GM12874 (cell line): Measurements from ENCODE around the gene TANGO6.

Experiments used
- TF ChIP-seq, protein P1 (sequence below): IDR thresholded peaks from 2 replicates; pipeline ENCODE4 v1.5.1; 2011; ENCODE audit warnings: low read depth, mild to moderate bottlenecking, control low read depth, low read length, moderate library complexity; ENCODE audit not compliant: insufficient read depth

The TANGO6 gene

DNA sequence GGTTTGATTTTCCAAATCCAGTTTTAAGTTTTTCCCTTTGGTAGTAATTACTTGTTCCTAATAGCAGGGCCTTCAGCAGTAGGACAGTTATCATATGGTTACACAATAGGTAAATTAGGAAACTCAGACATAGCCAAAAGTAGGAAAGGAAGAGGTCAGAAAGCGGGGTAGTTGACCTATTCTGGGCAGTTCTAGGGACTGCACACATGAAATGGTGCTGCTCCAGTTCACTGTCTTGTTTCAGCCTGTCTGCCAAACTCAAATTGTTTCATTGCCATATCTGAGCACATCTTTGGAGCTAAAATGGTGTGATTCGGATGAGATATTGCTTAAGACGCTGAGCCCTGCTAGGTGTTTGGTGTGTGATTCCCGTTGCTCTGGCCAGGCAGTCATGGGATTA is 56.7 kb downstream of the TANGO6 start:
- TF ChIP-seq, protein P1, sequence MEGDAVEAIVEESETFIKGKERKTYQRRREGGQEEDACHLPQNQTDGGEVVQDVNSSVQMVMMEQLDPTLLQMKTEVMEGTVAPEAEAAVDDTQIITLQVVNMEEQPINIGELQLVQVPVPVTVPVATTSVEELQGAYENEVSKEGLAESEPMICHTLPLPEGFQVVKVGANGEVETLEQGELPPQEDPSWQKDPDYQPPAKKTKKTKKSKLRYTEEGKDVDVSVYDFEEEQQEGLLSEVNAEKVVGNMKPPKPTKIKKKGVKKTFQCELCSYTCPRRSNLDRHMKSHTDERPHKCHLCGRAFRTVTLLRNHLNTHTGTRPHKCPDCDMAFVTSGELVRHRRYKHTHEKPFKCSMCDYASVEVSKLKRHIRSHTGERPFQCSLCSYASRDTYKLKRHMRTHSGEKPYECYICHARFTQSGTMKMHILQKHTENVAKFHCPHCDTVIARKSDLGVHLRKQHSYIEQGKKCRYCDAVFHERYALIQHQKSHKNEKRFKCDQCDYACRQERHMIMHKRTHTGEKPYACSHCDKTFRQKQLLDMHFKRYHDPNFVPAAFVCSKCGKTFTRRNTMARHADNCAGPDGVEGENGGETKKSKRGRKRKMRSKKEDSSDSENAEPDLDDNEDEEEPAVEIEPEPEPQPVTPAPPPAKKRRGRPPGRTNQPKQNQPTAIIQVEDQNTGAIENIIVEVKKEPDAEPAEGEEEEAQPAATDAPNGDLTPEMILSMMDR: no peak

DNA sequence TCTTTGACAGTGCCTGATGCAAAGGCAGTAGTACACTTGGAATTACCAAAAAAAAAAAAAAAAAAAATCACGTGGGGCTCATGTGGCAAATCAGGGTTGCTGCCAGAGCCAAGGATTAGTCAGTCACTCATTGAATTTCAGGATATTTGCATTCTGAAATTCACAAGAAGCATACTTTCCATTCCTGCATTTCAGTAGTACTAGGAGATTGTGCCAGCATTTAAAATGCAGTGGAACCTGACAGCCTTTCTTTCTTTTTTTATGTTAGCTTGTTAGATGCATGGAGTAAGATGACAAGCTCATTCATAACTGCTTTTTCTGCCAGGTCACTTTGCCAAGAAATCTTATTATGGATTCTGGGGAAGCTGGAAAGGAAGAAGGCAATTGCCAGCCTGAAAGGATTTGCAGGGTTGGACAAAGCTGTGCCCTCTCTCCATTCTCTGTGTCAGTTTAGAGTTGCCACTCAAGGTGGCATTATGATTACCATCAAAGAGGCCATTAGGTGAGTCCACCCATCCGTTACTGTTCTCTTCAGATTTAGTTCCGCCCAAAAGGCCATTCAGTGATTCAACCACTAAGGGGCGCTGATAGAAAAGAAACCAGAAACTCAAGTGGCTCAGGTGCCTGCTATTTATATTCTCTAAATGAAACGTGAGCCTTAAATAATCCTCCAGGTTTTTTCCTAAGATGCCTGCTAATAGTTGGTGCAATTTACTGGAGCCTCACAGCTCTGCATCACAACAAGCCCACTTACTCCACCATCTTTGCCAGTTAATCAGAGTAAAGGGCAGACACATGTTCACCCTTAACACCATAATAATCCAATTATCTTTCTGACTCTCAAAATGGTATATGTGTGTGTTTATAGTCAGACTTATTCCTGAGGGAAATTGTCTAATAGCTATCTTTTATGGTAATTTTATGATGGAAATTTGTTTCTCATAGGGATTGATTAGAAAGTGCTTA is 59.0 kb downstream of the TANGO6 start:
- TF ChIP-seq, protein P1: peak; percentile 40; the same call in 1 of the 2 replicates

DNA sequence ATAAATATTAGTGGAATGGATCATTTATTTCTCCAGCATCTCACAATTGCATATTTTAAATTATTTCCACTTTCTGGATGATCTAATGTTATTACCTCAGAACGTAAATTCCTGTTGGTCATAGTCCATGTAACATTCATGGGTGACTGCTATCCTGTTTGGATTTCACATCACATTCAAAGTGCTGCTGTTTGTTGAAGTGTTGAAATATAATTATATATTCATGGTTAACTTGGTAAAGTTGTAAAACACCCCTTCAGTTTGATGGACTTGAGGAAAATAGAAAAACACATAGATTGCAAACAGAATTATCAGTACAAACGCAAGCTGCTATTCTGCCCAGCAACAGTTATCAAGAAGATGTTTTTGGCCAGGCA is 59.6 kb downstream of the TANGO6 start:
- TF ChIP-seq, protein P1: no peak

DNA sequence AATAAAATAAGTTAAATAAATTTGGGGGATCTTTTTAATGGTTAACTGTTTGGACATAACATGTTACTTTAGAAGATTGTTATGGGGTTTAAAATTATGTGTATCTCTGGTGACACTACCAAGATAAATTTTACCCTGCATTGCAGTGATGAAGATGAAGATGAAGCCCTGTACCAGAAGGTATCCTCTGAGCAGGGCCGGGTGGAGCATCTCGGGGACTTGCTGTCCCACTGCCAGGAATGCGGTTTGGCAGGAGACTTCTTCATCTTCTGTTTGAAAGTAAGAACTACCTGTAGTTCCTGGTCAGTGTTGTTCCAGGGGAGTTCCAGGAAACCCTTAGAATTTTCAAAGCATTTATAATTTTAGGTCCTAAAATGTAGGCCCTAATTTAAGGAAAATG is 64.0 kb downstream of the TANGO6 start:
- TF ChIP-seq, protein P1: no peak

DNA sequence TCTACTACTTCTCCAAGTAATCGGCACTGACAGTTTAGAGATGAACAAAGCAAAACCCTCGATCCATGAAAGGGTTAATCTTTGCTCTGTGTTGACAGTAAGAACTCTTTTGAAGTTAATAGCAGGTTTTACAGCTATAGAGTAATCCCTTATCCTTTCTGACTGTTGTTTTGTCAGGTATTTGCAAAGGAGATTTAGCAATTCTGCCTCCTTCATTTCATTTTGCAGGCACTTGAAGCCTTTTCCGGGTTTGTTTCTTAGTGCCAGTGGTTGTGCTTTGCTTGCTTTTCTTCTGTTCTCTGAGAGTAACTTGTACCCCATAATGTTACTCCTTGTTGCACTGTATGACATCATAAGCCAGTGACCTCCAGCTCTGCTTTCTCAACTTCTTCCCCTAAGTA is 64.5 kb downstream of the TANGO6 start:
- TF ChIP-seq, protein P1: no peak

DNA sequence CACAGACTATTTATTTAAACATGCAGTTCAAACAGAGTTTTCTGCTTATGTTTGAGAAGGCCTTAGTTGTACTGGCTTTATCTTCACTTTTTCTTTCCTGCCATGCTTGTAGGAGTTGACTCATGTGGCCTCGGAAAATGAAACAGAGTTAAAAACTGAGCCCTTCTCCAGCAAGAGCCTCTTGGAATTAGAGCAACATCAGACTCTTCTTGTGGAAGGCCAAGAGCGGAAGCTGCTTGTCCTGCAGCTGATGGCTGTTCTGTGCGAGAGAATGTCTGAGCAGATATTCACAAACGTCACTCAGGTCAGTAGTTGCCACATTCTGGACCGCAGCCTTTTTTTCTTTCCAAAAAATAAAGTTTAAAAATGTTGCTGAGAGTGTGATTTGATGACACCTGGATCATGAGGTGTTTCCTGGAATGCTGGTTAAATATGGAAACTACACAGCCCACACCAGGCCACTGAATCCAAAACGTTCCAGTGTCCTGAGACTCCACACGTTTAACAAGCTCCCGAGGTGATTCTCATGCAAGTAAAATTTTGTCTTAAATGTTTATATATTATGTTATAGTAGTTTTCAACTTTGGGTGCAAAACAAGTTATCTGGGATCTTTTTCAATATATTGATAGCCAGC is 65.9 kb downstream of the TANGO6 start:
- TF ChIP-seq, protein P1: no peak

DNA sequence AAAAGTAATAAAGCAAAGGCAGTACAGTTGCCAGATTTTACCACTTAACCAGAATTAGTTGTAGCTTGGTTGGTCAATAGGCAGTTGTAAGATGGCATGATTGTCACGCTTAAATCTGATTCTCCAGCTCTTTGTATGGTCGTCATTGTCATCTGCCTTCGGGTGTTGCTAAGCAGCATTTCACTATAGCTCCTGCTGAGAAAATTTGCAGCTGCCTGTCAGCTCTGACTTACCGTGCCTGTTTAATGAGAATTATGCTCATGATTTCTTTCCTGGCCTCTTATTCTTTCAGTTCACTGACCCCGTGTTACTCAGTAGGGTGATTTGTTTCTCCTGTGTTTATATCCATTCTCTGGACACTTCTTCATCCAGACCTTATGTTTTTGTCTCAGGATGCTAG is 66.7 kb downstream of the TANGO6 start:
- TF ChIP-seq, protein P1: no peak
